ENCODE measurements around the gene DEDD2.

DEDD2 gene

DNA sequence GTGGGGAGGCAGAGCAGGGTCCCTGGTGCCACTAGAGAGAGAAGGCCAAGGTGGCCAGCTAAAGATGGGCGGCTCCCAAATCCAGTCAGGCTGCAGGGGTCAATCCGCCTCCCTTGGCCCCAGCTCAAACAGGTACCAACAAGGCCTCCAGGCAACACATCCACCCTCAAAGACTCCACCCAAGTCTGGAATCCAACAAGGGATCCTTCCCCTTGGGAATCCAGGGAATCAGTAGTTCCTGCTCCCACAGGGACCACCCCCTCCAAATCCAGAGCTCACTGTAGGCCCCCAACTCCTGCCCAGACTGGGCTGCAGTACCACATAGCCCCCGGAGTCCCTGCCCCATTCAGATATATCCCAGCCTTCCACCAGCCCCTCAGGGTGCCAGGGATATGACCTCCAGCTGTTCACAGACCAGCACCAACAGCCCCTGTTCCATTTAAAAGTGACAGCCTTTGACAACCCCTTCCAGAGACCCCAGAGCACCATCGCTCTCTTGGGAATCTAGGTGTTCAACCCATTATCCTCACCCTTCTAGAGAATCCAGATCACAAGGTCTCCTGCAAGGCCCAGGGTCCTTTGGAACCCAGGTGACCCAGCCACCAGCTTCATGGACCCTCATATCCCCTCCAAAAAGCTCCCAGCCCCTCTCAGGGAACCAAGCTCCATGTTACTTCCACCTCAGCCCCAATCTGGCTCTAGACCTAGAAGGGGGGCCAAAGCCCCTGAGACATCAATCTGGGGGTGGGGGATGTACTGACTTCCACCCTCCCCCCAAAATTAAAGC, 34.3 kb upstream of the DEDD2 start:
- H3K4me3 ChIP-seq (ENCODE audit: low read depth, low read length): no peak overlapping the region

DNA sequence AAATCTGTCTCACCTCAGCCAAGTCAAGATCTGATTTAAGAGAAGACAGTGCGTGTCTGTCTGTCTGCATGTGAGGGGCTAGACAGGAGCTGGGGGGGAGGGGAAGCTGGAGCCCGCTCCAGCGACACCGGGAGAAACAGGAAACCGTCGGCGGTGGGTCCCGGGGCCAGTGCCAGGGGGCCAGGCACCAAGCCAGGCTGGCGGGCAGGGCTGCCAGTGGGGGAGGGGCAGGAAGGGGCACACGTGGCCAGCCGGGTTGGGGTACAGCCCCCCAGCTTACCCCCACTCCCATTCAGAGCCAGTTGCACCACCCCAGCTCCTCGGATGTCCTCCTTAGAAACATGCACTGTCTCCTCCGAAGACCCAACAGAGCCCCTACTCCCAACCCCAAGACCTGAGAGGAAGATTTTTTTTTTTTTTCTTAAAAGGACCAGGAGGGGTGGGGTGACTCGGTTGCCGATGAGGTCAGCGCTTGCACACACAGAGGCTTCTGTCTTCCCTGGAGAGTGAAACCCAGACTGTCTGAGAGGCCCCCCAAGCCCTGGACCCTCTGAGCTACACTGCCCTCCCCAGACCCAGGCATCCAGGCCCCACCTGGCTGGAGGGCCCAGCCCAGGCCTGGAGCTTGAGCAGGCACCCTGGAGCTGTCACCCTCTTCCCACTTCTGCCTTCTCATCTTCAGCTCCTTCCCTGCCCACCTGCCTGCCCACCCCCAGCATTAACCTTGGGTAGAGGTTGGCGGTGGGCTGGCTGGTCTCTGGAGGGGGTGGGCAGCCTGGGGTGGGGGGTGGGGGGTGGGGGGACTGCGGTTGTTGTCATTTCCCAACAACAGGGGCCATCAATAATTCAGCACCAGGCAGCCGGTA, 33.4 kb upstream of the DEDD2 start:
- TF ChIP-seq, protein P1, sequence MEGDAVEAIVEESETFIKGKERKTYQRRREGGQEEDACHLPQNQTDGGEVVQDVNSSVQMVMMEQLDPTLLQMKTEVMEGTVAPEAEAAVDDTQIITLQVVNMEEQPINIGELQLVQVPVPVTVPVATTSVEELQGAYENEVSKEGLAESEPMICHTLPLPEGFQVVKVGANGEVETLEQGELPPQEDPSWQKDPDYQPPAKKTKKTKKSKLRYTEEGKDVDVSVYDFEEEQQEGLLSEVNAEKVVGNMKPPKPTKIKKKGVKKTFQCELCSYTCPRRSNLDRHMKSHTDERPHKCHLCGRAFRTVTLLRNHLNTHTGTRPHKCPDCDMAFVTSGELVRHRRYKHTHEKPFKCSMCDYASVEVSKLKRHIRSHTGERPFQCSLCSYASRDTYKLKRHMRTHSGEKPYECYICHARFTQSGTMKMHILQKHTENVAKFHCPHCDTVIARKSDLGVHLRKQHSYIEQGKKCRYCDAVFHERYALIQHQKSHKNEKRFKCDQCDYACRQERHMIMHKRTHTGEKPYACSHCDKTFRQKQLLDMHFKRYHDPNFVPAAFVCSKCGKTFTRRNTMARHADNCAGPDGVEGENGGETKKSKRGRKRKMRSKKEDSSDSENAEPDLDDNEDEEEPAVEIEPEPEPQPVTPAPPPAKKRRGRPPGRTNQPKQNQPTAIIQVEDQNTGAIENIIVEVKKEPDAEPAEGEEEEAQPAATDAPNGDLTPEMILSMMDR (IDR thresholded peaks at IDR 0.05; ENCODE audit: low read depth, low read length): no peak
- H3K9me3 ChIP-seq (ENCODE audit: severe bottlenecking): no peaks in the 10 kb centered on the region
- H3K27ac ChIP-seq: no peak overlapping the region
- no peaks in the 10 kb centered on the region for H3K27me3 ChIP-seq (ENCODE audit: insufficient read depth, low read depth, severe bottlenecking)
- no peak overlapping the region for H3K4me3 ChIP-seq (ENCODE audit: low read depth, low read length)
- peaks cover 20% of the 10 kb centered on the region for H3K36me3 ChIP-seq
- DNase-seq: no peak

More for the DNA sequence above, 34.3 kb upstream of the DEDD2 start:
- Histone ChIP-seq H3K27ac (no peak overlapping the region; the same call in 1 of the 2 replicates), H3K27me3 (ENCODE audit: insufficient read depth, low read depth, severe bottlenecking) (no peaks in the 10 kb centered on the region), H3K36me3 (peaks cover 20% of the 10 kb centered on the region), H3K9me3 (ENCODE audit: severe bottlenecking) (no peaks in the 10 kb centered on the region)
- TF ChIP-seq, protein P1 (IDR thresholded peaks at IDR 0.05; ENCODE audit: low read depth, low read length): no peak
- no peak for DNase-seq

DNA sequence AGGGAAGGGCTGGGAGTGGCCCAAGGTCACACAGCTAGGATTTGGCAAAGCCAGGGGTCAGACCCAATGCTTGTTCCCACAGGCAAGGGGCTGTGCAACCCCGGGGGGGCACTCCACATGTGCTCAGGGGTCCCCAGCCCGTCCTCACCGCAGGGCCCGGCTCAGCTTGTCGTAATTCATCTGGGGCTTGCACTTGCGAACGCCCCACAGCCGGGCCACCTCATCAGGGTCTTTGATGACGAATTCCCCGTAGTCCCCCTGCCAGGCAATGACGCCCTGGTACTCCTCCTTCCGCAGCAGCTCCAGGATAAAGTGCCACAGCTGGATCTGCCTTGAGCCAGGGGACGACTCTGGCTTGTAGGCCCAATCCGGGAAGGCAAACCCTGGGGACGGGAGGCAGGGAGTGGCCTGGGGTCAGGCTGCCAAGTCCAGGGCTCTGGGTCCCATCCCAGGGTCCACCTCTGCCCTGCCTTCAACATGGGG, 32.7 kb upstream of the DEDD2 start:
- Histone ChIP-seq H3K27ac (no peak overlapping the region), H3K4me3 (ENCODE audit: low read depth, low read length) (no peak overlapping the region), H3K36me3 (peaks cover 20% of the 10 kb centered on the region)

DNA sequence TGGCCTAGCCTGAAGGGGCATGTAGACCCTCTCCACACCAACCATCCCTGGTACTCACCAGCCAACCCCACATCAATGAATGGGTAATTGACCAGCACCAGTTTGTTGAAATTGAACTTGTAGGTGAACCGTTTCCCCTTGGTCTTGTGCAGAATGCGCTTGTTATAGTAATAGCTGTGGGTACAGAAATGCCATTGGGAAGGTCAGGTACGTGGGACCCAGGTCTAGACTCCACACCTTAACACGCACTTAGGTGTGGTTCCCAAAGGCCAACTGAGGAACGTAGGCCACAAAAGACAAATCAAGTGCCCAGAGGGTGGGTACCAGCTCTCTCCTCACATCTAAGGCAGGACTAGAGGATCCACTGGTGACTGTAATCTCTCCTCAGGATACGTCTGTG, 32.3 kb upstream of the DEDD2 start:
- TF ChIP-seq, protein P1 (IDR thresholded peaks at IDR 0.05; ENCODE audit: low read depth, low read length): no peak
- Histone ChIP-seq H3K27ac (no peak overlapping the region), H3K27me3 (ENCODE audit: insufficient read depth, low read depth, severe bottlenecking) (no peaks in the 10 kb centered on the region), H3K36me3 (peaks cover 20% of the 10 kb centered on the region), H3K9me3 (ENCODE audit: severe bottlenecking) (no peaks in the 10 kb centered on the region), H3K4me3 (ENCODE audit: low read depth, low read length) (no peak overlapping the region)
- DNase-seq: no peak

More for the DNA sequence above, 32.7 kb upstream of the DEDD2 start:
- DNase-seq: no peak
- TF ChIP-seq, protein P1 (IDR thresholded peaks at IDR 0.05; ENCODE audit: low read depth, low read length): no peak
- Histone ChIP-seq H3K27me3 (ENCODE audit: insufficient read depth, low read depth, severe bottlenecking) (no peaks in the 10 kb centered on the region), H3K9me3 (ENCODE audit: severe bottlenecking) (no peaks in the 10 kb centered on the region)

DNA sequence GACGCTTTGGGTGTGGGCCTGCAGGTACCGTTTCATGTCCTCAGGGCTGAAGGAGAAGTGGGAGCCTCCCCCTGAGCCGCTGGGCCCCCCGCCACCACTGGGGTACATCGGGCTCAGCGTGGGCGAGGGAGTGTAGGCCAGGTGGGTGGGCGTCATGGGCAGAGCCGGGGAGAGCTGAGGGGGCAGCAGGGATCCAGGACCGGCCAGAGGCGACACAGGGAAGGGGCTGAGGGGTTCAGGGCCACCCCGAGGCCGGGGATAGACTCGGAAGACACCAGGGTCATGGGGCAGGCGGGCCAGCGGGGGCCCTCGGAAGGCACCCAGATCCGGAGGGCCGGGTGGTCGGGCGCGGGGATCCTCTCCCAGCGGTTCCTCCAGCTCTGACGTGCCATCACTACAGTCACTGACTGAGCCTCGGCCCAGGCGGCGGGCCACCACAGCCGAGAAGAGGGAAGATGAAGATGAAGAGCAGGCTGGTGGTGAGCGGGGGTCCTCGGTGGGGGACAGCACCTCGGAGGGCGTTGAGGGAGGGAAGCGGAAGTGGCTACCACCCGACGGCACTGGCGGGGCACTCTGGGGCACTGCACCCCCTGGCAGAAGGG, 31.8 kb upstream of the DEDD2 start:
- H3K27ac ChIP-seq: no peak overlapping the region

More for the DNA sequence above, 31.8 kb upstream of the DEDD2 start:
- TF ChIP-seq, protein P1 (IDR thresholded peaks at IDR 0.05; ENCODE audit: low read depth, low read length): no peak
- no peak for DNase-seq
- no peaks in the 10 kb centered on the region for H3K9me3 ChIP-seq (ENCODE audit: severe bottlenecking)
- H3K27me3 ChIP-seq (ENCODE audit: insufficient read depth, low read depth, severe bottlenecking): no peaks in the 10 kb centered on the region
- peaks cover 20% of the 10 kb centered on the region for H3K36me3 ChIP-seq
- no peak overlapping the region for H3K4me3 ChIP-seq (ENCODE audit: low read depth, low read length)
